Measurements from ENCODE around the gene ARMC7. TPM values are rescaled to one million over a fixed set of nuclear protein-coding genes. Genes with fewer than 3 reads are reported as not detected.

The ARMC7 gene
- total RNA-seq, 4 donors from 2014 or later, result 3.5 to 10.3 (median 6.7) TPM

GRCh38 chr17:75110234-75110937 is 617 bp downstream of the ARMC7 start:
- intact Hi-C loops (cut with DNase I), result no loop called here
- Histone ChIP-seq H3K4me1 (peaks cover 32 to 55% (median 44%) of the 10 kb centered on the region in 4 donors), H3K36me3 (no peaks in the 10 kb centered on the region), H3K4me3 (peak overlapping the region; percentile 74 to 93 (median 83)), H3K9me3 (no peaks in the 10 kb centered on the region), H3K27ac (replicated peaks in 1 of 4) (peak overlapping the region; percentile 67 to 81 (median 74)), H3K27me3 (no peaks in the 10 kb centered on the region)
- no peak for DNase-seq (ENCODE audit: extremely low spot score)
- 38% methylated on average over 23 of the region's 40 CpGs for WGBS
- no peak for TF ChIP-seq POLR2A (IDR thresholded peaks at IDR 0.05; ENCODE audit: low read depth)
- TF ChIP-seq EP300 (IDR thresholded peaks at IDR 0.05), result no peak
- TF ChIP-seq POLR2AphosphoS5 (IDR thresholded peaks at IDR 0.05), result no peak
- TF ChIP-seq CTCF (IDR thresholded peaks at IDR 0.05), result no peak

GRCh38 chr17:75111777-75112335 is 2.1 kb downstream of the ARMC7 start:
- TF ChIP-seq CTCF (IDR thresholded peaks at IDR 0.05) (no peak), EP300 (IDR thresholded peaks at IDR 0.05) (no peak), POLR2A (IDR thresholded peaks at IDR 0.05; ENCODE audit: low read depth) (no peak), POLR2AphosphoS5 (IDR thresholded peaks at IDR 0.05) (no peak)
- Histone ChIP-seq H3K4me3 (no peak overlapping the region), H3K27me3 (no peaks in the 10 kb centered on the region), H3K9me3 (no peaks in the 10 kb centered on the region), H3K36me3 (peaks cover 0 to 6% (median 4%) of the 10 kb centered on the region in 4 donors), H3K4me1 (peaks cover 32 to 62% (median 50%) of the 10 kb centered on the region in 4 donors), H3K27ac (replicated peaks in 1 of 4) (no peak overlapping the region)
- DNase-seq (ENCODE audit: extremely low spot score), result no peak
- WGBS, result 79% methylated on average over 7 of the region's 7 CpGs
- intact Hi-C loops (cut with DNase I), result no loop called here

- intact Hi-C loops (cut with DNase I), result loop anchor here (2.0 kb wide), 2 partner anchors 17 to 91 kb away; partner anchors contain the start of genes NT5C and NUP85
- DNase-seq (ENCODE audit: extremely low spot score), result peak; percentile 98
- Histone ChIP-seq H3K9me3 (no peaks in the 10 kb centered on the region), H3K4me1 (peaks cover 30 to 59% (median 48%) of the 10 kb centered on the region in 4 donors), H3K36me3 (peaks cover 0 to 13% (median 5%) of the 10 kb centered on the region in 4 donors), H3K27ac (replicated peaks in 1 of 4) (peak overlapping the region; percentile 77 to 86 (median 82)), H3K27me3 (no peaks in the 10 kb centered on the region), H3K4me3 (peak overlapping the region; percentile 53 to 64 (median 58))
- 12% methylated on average over 5 of the region's 22 CpGs for WGBS
- TF ChIP-seq POLR2A (IDR thresholded peaks at IDR 0.05; ENCODE audit: low read depth), result no peak
- TF ChIP-seq POLR2AphosphoS5 (IDR thresholded peaks at IDR 0.05), result peak; percentile 11 to 66
- no peak for TF ChIP-seq EP300 (IDR thresholded peaks at IDR 0.05)
- TF ChIP-seq CTCF (IDR thresholded peaks at IDR 0.05), result peak in 2 of 3 experiments; percentile 97
These were observed 4.2 kb downstream of the ARMC7 start for GRCh38 chr17:75113798-75114551.

GRCh38 chr17:75114552-75115314 is 5.0 kb downstream of the ARMC7 start:
- Histone ChIP-seq H3K9me3 (no peaks in the 10 kb centered on the region), H3K4me3 (peak overlapping the region; percentile 53 to 64 (median 58)), H3K27me3 (no peaks in the 10 kb centered on the region), H3K4me1 (peaks cover 24 to 52% (median 42%) of the 10 kb centered on the region in 4 donors), H3K36me3 (peaks cover 0 to 16% (median 6%) of the 10 kb centered on the region in 4 donors), H3K27ac (replicated peaks in 1 of 4) (peak overlapping the region; percentile 77 to 86 (median 82))
- no peak for DNase-seq (ENCODE audit: extremely low spot score)
- WGBS, result 51% methylated on average over 19 of the region's 19 CpGs
- intact Hi-C loops (cut with DNase I), result loop anchor here (2.0 kb wide), 2 partner anchors 16 to 90 kb away; partner anchors contain the start of genes NT5C and NUP85
- TF ChIP-seq CTCF (IDR thresholded peaks at IDR 0.05) (no peak), EP300 (IDR thresholded peaks at IDR 0.05) (no peak), POLR2AphosphoS5 (IDR thresholded peaks at IDR 0.05) (no peak), POLR2A (IDR thresholded peaks at IDR 0.05; ENCODE audit: low read depth) (no peak)

Measured in esophagus muscularis mucosa (tissue), 4 donors.